Mammary epithelial cell (primary cell): ENCODE measurements around the gene DDC.
"Not testable (repeated sequence)": the region's sequence is repeated elsewhere in the genome, so short reads cannot be mapped to it uniquely, and the experiment has no call there.

Experiments
- CTCF ChIP-seq, 2 donors: IDR thresholded peaks in 1 of 2; conservative IDR thresholded peaks in 1 of 2; 2 replicates each; pipeline ENCODE4 v1.5.1; 2011 to 2012; ENCODE audit warnings: inconsistent platforms in 2 of 2, low read length in 2 of 2, mild to moderate bottlenecking in 2 of 2, control low read depth in 1 of 2, low read depth in 1 of 2; ENCODE audit not compliant: insufficient read depth in 1 of 2; ENCODE audit errors: extremely low read depth in 1 of 2
- EZH2 ChIP-seq: IDR thresholded peaks from 2 replicates; pipeline ENCODE4 v1.6.1; 2012; ENCODE audit warnings: low read length, inconsistent platforms, borderline replicate concordance

- TF ChIP-seq CTCF (conservative IDR thresholded peaks at IDR 0.05 in 1 of 2, IDR thresholded peaks at IDR 0.05 in 1 of 2; ENCODE audit: extremely low read depth in 1 of 2, insufficient read depth in 1 of 2, low read depth in 1 of 2, low read length in 2 of 2); EZH2: not testable (repeated sequence)
Observed at GRCh38 chr7:50576388-50576787, 11.2 kb upstream of the DDC start.
